ENCODE measurements around the gene FSTL5. TPM values are rescaled to one million over a fixed set of nuclear protein-coding genes. Genes with fewer than 3 reads are reported as not detected.

FSTL5 gene
- total RNA-seq, 1 experiment from 2014 or later, result not detected

DNA sequence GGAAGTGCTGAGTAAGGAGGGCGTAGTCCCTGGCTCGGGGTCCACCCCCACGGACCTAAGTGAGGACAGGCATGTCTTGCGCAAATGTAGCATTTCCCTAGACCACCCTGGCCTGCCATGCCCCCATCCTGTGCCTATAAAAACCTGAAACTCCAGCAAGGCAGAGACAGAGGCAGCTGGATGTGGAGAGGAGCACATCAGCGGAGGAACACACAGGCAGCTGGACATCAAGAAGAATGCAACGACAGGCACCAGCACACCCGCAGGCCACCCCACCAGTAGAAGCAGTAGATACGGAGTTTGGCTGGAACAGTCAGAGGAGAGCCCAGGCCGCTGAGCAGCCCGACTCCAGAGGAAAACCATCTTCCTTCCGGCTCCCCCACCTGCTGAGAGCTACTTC lies 345.9 kb downstream of the FSTL5 start:
- peak overlapping the region; percentile 26 for H4K5ac ChIP-seq (ENCODE audit: insufficient read length, low read depth, low read length)
- H2AFZ ChIP-seq (ENCODE audit: low read length), result no peak overlapping the region
- no peak overlapping the region; a peak in 1 of 7 replicates for H3K27ac Mint-ChIP-seq
- H2BK120ac ChIP-seq (ENCODE audit: low read depth, low read length, poor library complexity, severe bottlenecking), result no peak overlapping the region
- H3K79me2 ChIP-seq (ENCODE audit: insufficient read depth, low read length), result no peaks in the 10 kb centered on the region
- no peak overlapping the region for H3K4me3 Mint-ChIP-seq
- H4K8ac ChIP-seq (replicated peaks; ENCODE audit: insufficient read length, low read depth, low read length), result no peak overlapping the region
- no peaks in the 10 kb centered on the region; a peak in 1 of 4 replicates for H3K4me1 Mint-ChIP-seq
- H3K36me3 Mint-ChIP-seq (ENCODE audit: insufficient read depth in 1 of 3, low read depth in 3 of 3), result no peaks in the 10 kb centered on the region
- H3K56ac ChIP-seq (ENCODE audit: insufficient read length, low read depth, low read length), result no peak overlapping the region
- H3K4me2 ChIP-seq (ENCODE audit: insufficient read depth, insufficient read length, low read length), result no peak overlapping the region
- no peaks in the 10 kb centered on the region for H4K20me1 ChIP-seq (ENCODE audit: control insufficient read depth, insufficient read depth, insufficient read length)
- H3K9me3 ChIP-seq (ENCODE audit: control insufficient read depth, low read depth, low read length), result no peaks in the 10 kb centered on the region
- H3K79me1 ChIP-seq (ENCODE audit: insufficient read depth, low read depth, low read length, poor library complexity, severe bottlenecking), result no peaks in the 10 kb centered on the region
- no peak overlapping the region for H3K14ac ChIP-seq (ENCODE audit: insufficient read depth, low read length)
- no peak overlapping the region for H2BK12ac ChIP-seq (ENCODE audit: insufficient read length, low read depth, low read length)
- TF ChIP-seq, protein P1, sequence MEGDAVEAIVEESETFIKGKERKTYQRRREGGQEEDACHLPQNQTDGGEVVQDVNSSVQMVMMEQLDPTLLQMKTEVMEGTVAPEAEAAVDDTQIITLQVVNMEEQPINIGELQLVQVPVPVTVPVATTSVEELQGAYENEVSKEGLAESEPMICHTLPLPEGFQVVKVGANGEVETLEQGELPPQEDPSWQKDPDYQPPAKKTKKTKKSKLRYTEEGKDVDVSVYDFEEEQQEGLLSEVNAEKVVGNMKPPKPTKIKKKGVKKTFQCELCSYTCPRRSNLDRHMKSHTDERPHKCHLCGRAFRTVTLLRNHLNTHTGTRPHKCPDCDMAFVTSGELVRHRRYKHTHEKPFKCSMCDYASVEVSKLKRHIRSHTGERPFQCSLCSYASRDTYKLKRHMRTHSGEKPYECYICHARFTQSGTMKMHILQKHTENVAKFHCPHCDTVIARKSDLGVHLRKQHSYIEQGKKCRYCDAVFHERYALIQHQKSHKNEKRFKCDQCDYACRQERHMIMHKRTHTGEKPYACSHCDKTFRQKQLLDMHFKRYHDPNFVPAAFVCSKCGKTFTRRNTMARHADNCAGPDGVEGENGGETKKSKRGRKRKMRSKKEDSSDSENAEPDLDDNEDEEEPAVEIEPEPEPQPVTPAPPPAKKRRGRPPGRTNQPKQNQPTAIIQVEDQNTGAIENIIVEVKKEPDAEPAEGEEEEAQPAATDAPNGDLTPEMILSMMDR (conservative IDR thresholded peaks at IDR 0.05), result no peak
- no peak overlapping the region for H2AK5ac ChIP-seq (ENCODE audit: insufficient read length, low read length)
- no peak overlapping the region for H3K4ac ChIP-seq (ENCODE audit: low read depth, low read length)
- no peaks in the 10 kb centered on the region; a peak in 1 of 5 replicates for H3K9me3 Mint-ChIP-seq
- H3K18ac ChIP-seq (ENCODE audit: insufficient read length, low read depth, low read length), result peak overlapping the region; percentile 2
- no peaks in the 10 kb centered on the region for H3K23me2 ChIP-seq (ENCODE audit: insufficient read length, low read depth, low read length, poor library complexity, severe bottlenecking)
- no peak overlapping the region for H2BK5ac ChIP-seq (ENCODE audit: insufficient read length, low read length)
- no peak overlapping the region for H3K23ac ChIP-seq (ENCODE audit: insufficient read length, low read depth, low read length)
- H2BK20ac ChIP-seq (ENCODE audit: low read depth, low read length, poor library complexity, severe bottlenecking), result no peak overlapping the region
- no peaks in the 10 kb centered on the region for H3K27me3 ChIP-seq (ENCODE audit: insufficient read depth, low read length)
- H3K27ac ChIP-seq (ENCODE audit: insufficient read length, low read depth, low read length), result no peak overlapping the region
- H3T11ph ChIP-seq (ENCODE audit: low read length), result no peak overlapping the region
- no peaks in the 10 kb centered on the region for H3K4me1 ChIP-seq (ENCODE audit: insufficient read depth, low read length)
- H4K91ac ChIP-seq (ENCODE audit: insufficient read length, low read depth, low read length), result no peak overlapping the region
- no peak overlapping the region for H3K9ac ChIP-seq (ENCODE audit: extremely low read depth, insufficient read length, low read length)
- no peak for DNase-seq
- no CpG with 5 or more reads among the region's 11 CpGs for WGBS (ENCODE audit: extremely low coverage, insufficient read length, low lambda C conversion rate)
- no peak overlapping the region for H2BK15ac ChIP-seq (ENCODE audit: low read depth, low read length)
- no peaks in the 10 kb centered on the region for H3K27me3 Mint-ChIP-seq (ENCODE audit: low read depth)

Data from H9 (cell line).